Loucy (cell line): ENCODE data around the gene LRRK1.

Experiments
- H2AFZ ChIP-seq: fragments of 200-600 bp; sonication (generic); 2 replicates; pipeline ENCODE4 v1.6.0; 2016; ENCODE audit warnings: antibody characterized with exemption, mild to moderate bottlenecking, low read length, moderate library complexity
- H3F3A ChIP-seq: fragments of 200-600 bp; 2 replicates; pipeline ENCODE4 v1.6.0; 2016; ENCODE audit warnings: antibody characterized with exemption, low read depth, mild to moderate bottlenecking
- H3K27me3 ChIP-seq: fragments of 200-600 bp; sonication (generic); 2 replicates; pipeline ENCODE4 v1.6.1; 2014; ENCODE audit warnings: low read length, mild to moderate bottlenecking; ENCODE audit not compliant: insufficient read depth, poor library complexity, severe bottlenecking
- H3K36me3 ChIP-seq: fragments of 200-600 bp; sonication (generic); 2 replicates; pipeline ENCODE4 v1.6.1; 2016; ENCODE audit warnings: low read length; ENCODE audit not compliant: insufficient read depth
- H3K4me1 ChIP-seq: fragments of 200-600 bp; sonication (generic); 2 replicates; pipeline ENCODE4 v1.5.1; 2014; ENCODE audit warnings: low read length, mild to moderate bottlenecking; ENCODE audit not compliant: insufficient read depth, poor library complexity, severe bottlenecking
- H3K4me2 ChIP-seq: fragments of 200-600 bp; sonication (generic); 2 replicates; pipeline ENCODE4 v1.6.0; 2014; ENCODE audit warnings: antibody characterized with exemption, low read length, low read depth, mild to moderate bottlenecking; ENCODE audit not compliant: poor library complexity, severe bottlenecking
- H3K4me3 ChIP-seq: fragments of 200-600 bp; sonication (generic); 2 replicates; pipeline ENCODE4 v1.5.1; 2014; ENCODE audit warnings: low read length, mild to moderate bottlenecking, mixed read lengths; ENCODE audit not compliant: poor library complexity, severe bottlenecking
- H3K79me2 ChIP-seq: fragments of 200-600 bp; sonication (generic); 2 replicates; pipeline ENCODE4 v1.6.1; 2014; ENCODE audit warnings: low read length; ENCODE audit not compliant: insufficient read depth
- H3K9ac ChIP-seq: fragments of 200-600 bp; sonication (generic); 2 replicates; pipeline ENCODE4 v1.6.0; 2014; ENCODE audit warnings: mild to moderate bottlenecking, low read depth, low read length, moderate library complexity; ENCODE audit not compliant: poor library complexity, severe bottlenecking
- H3K9me2 ChIP-seq: fragments of 200-600 bp; sonication (generic); replicated peaks from 2 replicates; pipeline ENCODE4 v1.6.1; 2016; ENCODE audit warnings: low read depth, low read length, mixed read lengths
- H3K9me3 ChIP-seq: fragments of 200-600 bp; sonication (generic); 2 replicates; pipeline ENCODE4 v1.6.1; 2014; ENCODE audit warnings: mild to moderate bottlenecking, antibody characterized with exemption, low read length, low read depth; ENCODE audit not compliant: insufficient read depth
- H4K20me1 ChIP-seq: fragments of 200-600 bp; sonication (generic); 2 replicates; pipeline ENCODE4 v1.6.0; 2014; ENCODE audit warnings: antibody characterized with exemption, low read length, mild to moderate bottlenecking; ENCODE audit not compliant: insufficient read depth, poor library complexity, severe bottlenecking
- EZH2phosphoT487 ChIP-seq: fragments of 200-600 bp; IDR thresholded peaks from 2 replicates; pipeline ENCODE4 v1.6.1; 2018; ENCODE audit warnings: antibody characterized with exemption, mild to moderate bottlenecking, moderate library complexity, borderline replicate concordance
- TF ChIP-seq, protein P1 (sequence below): fragments of 200-600 bp; sonication (generic); conservative IDR thresholded peaks from 2 replicates; pipeline ENCODE4 v1.5.1; 2014; ENCODE audit warnings: mild to moderate bottlenecking, antibody characterized with exemption, low read length

LRRK1 gene

DNA sequence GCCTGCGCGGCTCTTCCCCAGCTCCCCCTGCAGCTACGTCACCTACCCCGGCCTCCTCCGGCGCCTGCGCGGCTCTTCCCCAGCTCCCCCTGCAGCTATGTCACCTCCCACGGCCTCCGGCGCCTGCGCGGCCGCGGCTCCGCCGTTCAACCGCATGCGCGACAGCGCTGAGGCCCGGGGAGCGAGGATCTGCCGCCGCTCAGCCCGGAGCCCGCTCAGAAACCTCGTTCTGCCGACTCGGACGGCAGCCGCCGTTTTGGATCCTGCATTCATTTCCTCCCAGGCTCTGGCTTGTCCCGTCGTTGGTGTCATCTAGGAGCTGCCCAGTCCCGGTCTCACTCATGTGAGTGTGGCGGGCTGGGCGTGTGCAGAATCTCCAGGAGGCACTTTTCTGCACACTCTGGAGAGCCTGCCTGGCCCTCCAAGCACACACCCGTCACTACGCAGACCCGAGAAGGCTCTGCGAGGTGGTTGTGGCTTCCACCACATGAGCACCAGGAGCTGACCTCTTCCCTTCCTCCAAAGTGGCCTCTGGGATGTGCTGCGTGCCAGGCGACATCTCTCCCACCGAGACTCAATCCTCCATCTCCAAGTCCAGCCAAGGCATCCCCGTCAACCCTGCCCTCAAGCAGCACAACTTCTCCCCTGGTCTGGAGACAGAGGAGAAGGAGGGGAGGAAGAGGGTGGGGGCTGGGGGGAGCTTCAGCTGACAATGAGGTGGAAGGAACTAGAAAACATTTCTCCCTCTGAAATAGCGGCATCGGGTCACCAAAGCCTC is 167.4 kb downstream of the LRRK1 start:
- peaks cover 25% of the 10 kb centered on the region for H3K4me1 ChIP-seq
- H3K9ac ChIP-seq, result no peak overlapping the region
- no peaks in the 10 kb centered on the region for H3F3A ChIP-seq
- no peak overlapping the region for H3K4me2 ChIP-seq
- H3K9me2 ChIP-seq, result no peaks in the 10 kb centered on the region
- H3K27me3 ChIP-seq, result no peaks in the 10 kb centered on the region
- TF ChIP-seq EZH2phosphoT487, result no peak
- TF ChIP-seq, protein P1, sequence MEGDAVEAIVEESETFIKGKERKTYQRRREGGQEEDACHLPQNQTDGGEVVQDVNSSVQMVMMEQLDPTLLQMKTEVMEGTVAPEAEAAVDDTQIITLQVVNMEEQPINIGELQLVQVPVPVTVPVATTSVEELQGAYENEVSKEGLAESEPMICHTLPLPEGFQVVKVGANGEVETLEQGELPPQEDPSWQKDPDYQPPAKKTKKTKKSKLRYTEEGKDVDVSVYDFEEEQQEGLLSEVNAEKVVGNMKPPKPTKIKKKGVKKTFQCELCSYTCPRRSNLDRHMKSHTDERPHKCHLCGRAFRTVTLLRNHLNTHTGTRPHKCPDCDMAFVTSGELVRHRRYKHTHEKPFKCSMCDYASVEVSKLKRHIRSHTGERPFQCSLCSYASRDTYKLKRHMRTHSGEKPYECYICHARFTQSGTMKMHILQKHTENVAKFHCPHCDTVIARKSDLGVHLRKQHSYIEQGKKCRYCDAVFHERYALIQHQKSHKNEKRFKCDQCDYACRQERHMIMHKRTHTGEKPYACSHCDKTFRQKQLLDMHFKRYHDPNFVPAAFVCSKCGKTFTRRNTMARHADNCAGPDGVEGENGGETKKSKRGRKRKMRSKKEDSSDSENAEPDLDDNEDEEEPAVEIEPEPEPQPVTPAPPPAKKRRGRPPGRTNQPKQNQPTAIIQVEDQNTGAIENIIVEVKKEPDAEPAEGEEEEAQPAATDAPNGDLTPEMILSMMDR, result no peak
- no peaks in the 10 kb centered on the region for H3K36me3 ChIP-seq
- no peaks in the 10 kb centered on the region for H4K20me1 ChIP-seq
- H3K79me2 ChIP-seq, result no peaks in the 10 kb centered on the region
- no peak overlapping the region for H3K4me3 ChIP-seq
- no peaks in the 10 kb centered on the region for H3K9me3 ChIP-seq
- H2AFZ ChIP-seq, result no peak overlapping the region

DNA sequence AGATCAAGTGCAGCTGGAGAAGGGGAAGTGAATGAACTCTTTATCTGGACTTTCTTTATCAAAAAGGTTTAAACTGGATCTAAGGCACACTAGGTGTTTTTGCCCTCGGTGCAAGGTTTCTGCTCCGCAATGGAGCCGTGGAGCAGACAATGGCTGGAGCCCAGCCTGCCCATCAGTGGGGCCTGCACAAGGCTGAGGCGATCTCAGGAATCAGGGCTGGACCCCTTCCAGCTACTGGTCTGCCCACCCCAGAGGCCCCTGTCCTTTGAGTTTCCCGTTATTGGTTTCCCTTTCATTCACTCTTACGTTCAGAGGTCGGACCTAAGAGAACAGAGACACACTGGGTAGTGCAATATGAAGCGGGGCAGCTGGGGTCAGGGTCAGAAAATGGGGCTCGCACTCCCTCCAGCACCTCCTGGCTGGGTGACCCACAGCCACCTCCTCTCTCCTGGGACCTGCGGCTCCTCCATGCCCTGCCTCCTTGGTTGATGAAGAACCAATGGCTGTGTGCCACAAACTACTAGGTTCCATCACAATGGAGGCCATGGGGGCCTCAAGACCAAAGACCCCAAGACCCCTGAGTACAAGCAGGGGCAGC is 168.1 kb downstream of the LRRK1 start:
- Histone ChIP-seq H3K36me3 (no peaks in the 10 kb centered on the region), H3F3A (no peaks in the 10 kb centered on the region), H4K20me1 (no peaks in the 10 kb centered on the region), H3K9ac (no peak overlapping the region), H2AFZ (no peak overlapping the region), H3K4me2 (no peak overlapping the region), H3K79me2 (no peaks in the 10 kb centered on the region), H3K9me2 (no peaks in the 10 kb centered on the region), H3K27me3 (no peaks in the 10 kb centered on the region), H3K9me3 (no peaks in the 10 kb centered on the region), H3K4me3 (no peak overlapping the region), H3K4me1 (peaks cover 26% of the 10 kb centered on the region)
- TF ChIP-seq, protein P1, result no peak
- TF ChIP-seq EZH2phosphoT487, result no peak

DNA sequence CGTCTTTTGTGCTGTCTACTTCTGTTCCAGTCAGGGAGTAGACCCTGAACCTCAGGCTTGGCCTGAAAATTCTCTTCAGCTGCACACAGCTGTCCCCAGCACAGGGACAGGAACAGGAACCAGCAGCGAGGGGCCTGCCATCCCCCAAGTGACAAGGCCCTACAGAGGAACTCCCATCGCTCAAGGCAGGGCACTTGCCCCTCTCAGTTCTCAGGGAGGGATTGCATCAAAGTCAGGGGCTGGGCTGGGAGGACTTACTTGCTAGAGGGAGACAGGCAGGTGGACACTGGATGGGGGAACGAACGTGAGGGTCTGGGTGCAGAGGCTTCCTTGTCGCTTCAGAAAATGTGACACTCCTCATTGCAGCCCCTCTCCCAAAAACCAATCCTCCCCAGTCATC is 169.1 kb downstream of the LRRK1 start:
- Histone ChIP-seq H3K4me1 (peaks cover 26% of the 10 kb centered on the region), H2AFZ (no peak overlapping the region), H3K36me3 (no peaks in the 10 kb centered on the region), H3F3A (no peaks in the 10 kb centered on the region), H3K9ac (no peak overlapping the region), H3K9me3 (no peaks in the 10 kb centered on the region), H3K4me3 (no peak overlapping the region), H4K20me1 (no peaks in the 10 kb centered on the region), H3K4me2 (no peak overlapping the region), H3K79me2 (no peaks in the 10 kb centered on the region), H3K9me2 (no peaks in the 10 kb centered on the region), H3K27me3 (no peaks in the 10 kb centered on the region)
- no peak for TF ChIP-seq EZH2phosphoT487
- TF ChIP-seq, protein P1, result no peak
